ENCODE data around the gene KCNN3.

DNA sequence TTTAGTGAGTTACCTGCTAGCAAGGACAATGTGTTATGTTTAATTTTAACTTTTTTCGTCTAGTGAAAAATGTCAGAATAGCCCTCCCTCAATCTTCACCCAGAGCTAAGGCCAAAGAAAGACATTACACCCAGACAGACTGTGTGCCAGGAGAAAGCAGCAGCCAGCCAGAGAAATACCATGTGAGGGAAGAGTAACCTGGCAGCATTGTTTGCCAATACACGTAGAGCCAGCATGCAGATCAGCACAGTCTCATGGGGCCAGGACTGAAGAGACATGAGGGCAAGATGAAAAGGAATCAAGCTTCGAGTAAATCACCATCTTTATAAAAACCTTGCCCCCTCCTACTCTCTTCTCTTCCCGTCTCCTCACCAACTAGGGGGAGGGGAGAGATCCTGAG lies 173.6 kb downstream of the KCNN3 start:
- TF ChIP-seq EZH2 (IDR thresholded peaks at IDR 0.05; ENCODE audit: borderline replicate concordance, insufficient read depth, low read depth, low read length, poor library complexity, severe bottlenecking): no peak
- TF ChIP-seq, protein P1, sequence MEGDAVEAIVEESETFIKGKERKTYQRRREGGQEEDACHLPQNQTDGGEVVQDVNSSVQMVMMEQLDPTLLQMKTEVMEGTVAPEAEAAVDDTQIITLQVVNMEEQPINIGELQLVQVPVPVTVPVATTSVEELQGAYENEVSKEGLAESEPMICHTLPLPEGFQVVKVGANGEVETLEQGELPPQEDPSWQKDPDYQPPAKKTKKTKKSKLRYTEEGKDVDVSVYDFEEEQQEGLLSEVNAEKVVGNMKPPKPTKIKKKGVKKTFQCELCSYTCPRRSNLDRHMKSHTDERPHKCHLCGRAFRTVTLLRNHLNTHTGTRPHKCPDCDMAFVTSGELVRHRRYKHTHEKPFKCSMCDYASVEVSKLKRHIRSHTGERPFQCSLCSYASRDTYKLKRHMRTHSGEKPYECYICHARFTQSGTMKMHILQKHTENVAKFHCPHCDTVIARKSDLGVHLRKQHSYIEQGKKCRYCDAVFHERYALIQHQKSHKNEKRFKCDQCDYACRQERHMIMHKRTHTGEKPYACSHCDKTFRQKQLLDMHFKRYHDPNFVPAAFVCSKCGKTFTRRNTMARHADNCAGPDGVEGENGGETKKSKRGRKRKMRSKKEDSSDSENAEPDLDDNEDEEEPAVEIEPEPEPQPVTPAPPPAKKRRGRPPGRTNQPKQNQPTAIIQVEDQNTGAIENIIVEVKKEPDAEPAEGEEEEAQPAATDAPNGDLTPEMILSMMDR (IDR thresholded peaks at IDR 0.05): no peak

All from B cell (primary cell).